BE2C (cell line): ENCODE measurements around the gene SGCB.

Experiments
- DNase-seq: peaks from one replicate; pipeline ENCODE4 v3.0.0-alpha.2; 2020
- H3K27me3 ChIP-seq: fragments of 250-450 bp; sonication (Bioruptor Pico); 2 replicates; pipeline ENCODE4 v1.5.1; 2020; ENCODE audit warnings: mild to moderate bottlenecking
- H3K36me3 ChIP-seq: fragments of 250-450 bp; sonication (Bioruptor Pico); 2 replicates; pipeline ENCODE4 v1.5.1; 2020; ENCODE audit warnings: mild to moderate bottlenecking
- H3K4me1 ChIP-seq: fragments of 250-450 bp; sonication (Bioruptor Pico); 2 replicates; pipeline ENCODE4 v1.5.1; 2020
- H3K4me3 ChIP-seq: 2 replicates; pipeline ENCODE4 v1.5.1; 2011; ENCODE audit warnings: low read depth, low read length
- H3K9me3 ChIP-seq: fragments of 250-450 bp; sonication (Bioruptor Pico); 2 replicates; pipeline ENCODE4 v1.5.1; 2020
- CTCF ChIP-seq: IDR thresholded peaks from 2 replicates; pipeline ENCODE4 v1.5.1; 2012; ENCODE audit warnings: mild to moderate bottlenecking, low read depth, low read length

The SGCB gene

DNA sequence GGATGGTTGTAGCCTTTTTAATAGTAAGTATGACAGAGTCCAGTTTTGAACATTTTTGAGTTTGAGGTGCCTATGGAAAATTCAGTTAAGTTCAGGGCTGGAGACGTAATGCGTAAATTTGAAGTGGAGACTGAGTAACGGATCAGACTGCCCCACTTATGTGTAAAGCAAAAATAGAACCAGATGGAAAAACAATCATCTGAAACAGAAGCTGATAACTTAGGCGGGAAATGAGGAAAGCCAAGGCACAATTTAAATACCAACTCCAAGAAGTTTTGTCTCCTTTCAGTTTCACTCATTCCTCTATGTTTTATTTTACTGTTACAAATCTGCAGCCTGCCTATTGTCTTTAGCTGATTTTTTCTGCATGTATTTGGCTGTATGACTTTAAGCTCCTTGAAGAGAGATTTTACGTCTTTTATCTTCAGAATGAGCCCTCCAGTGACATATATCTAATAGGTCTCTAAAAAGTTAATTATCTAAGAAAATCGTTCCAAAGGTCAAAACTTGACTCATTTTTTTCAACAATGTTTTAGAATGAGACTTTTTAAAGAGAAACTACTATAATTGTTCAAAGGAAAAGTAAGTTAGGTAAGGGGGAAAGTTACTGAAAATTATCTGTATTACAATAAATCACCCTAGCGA is 1.1 kb downstream of the SGCB start:
- TF ChIP-seq CTCF = no peak

GRCh38 chr4:52035190-52035589 is 2.9 kb downstream of the SGCB start:
- peaks cover 5% of the 10 kb centered on the region; the same call in 1 of the 2 replicates for H3K36me3 ChIP-seq
- no peak overlapping the region for H3K4me3 ChIP-seq
- H3K9me3 ChIP-seq = no peaks in the 10 kb centered on the region
- TF ChIP-seq CTCF = no peak
- no peaks in the 10 kb centered on the region for H3K27me3 ChIP-seq
- DNase-seq = no peak
- no peaks in the 10 kb centered on the region; the same call in 1 of the 2 replicates for H3K4me1 ChIP-seq

More for the DNA sequence above, 1.1 kb downstream of the SGCB start:
- no peaks in the 10 kb centered on the region for H3K9me3 ChIP-seq
- DNase-seq = no peak
- no peaks in the 10 kb centered on the region for H3K27me3 ChIP-seq
- peaks cover 5% of the 10 kb centered on the region; the same call in 1 of the 2 replicates for H3K36me3 ChIP-seq
- H3K4me1 ChIP-seq = no peaks in the 10 kb centered on the region; the same call in 1 of the 2 replicates
- peak overlapping the region; percentile 86 for H3K4me3 ChIP-seq

- H3K4me1 ChIP-seq = no peaks in the 10 kb centered on the region; the same call in 1 of the 2 replicates
- H3K4me3 ChIP-seq = no peak overlapping the region
- TF ChIP-seq CTCF = no peak
- peaks cover 19% of the 10 kb centered on the region for H3K36me3 ChIP-seq
- H3K27me3 ChIP-seq = no peaks in the 10 kb centered on the region
- DNase-seq = no peak
- H3K9me3 ChIP-seq = no peaks in the 10 kb centered on the region
Observed at GRCh38 chr4:52032005-52032404, 6.1 kb downstream of the SGCB start.

DNA sequence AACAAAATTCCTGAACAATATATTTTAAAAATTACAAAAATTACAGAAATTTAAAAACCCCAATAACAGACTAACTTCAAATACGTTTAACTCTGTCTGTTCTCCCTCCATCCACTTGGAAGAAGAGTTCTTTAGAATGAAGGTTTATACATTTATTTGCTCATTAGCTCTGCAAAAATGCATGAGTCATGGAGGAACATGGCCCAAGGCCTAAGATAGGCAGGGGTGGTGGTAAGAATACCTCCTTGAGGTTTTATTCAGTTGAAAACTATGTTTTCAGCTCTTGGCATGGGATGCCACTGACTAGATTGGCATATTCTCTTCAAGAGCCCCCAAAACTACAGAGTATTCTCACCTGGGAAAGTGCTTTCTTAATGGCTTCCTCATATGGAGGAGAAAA is 9.1 kb downstream of the SGCB start:
- Histone ChIP-seq H3K4me3 (no peak overlapping the region), H3K36me3 (peaks cover 28% of the 10 kb centered on the region), H3K4me1 (no peaks in the 10 kb centered on the region), H3K9me3 (no peaks in the 10 kb centered on the region), H3K27me3 (no peaks in the 10 kb centered on the region)
- TF ChIP-seq CTCF = no peak
- no peak for DNase-seq

- peak; percentile 15 for DNase-seq
- no peaks in the 10 kb centered on the region for H3K27me3 ChIP-seq
- no peaks in the 10 kb centered on the region for H3K9me3 ChIP-seq
- no peak for TF ChIP-seq CTCF
- no peak within 1 kb of the TSS for H3K4me3 ChIP-seq
- H3K4me1 ChIP-seq = no peaks in the 10 kb centered on the region
- H3K36me3 ChIP-seq = peaks cover 13% of the 10 kb centered on the region
Observed at GRCh38 chr4:52019936-52020657, 18.0 kb downstream of the SGCB start, which contains the start of gene LRRC66. Gene LRRC66 (minus strand): TSS chr4:52020363. CDS start chr4:52017613, 2,750 bp downstream.

GRCh38 chr4:52017814-52018213 is 20.3 kb downstream of the SGCB start:
- Histone ChIP-seq H3K36me3 (peaks cover 2% of the 10 kb centered on the region), H3K27me3 (no peaks in the 10 kb centered on the region), H3K9me3 (no peaks in the 10 kb centered on the region), H3K4me3 (no peak overlapping the region), H3K4me1 (no peaks in the 10 kb centered on the region)
- TF ChIP-seq CTCF = no peak
- no peak for DNase-seq
